ENCODE measurements around the gene TBC1D14.
A peak's percentile ranks its signal among the peaks of the same experiment; 100 is the strongest.

The TBC1D14 gene

GRCh38 chr4:7037425-7037824 is 127.8 kb downstream of the TBC1D14 start:
- DNase-seq (ENCODE audit: low spot score) (no peak), FAIRE-seq (no peak)

- no peak for DNase-seq (ENCODE audit: low spot score)
- no peak for FAIRE-seq
These were observed 131.1 kb downstream of the TBC1D14 start for GRCh38 chr4:7040765-7041164.

GRCh38 chr4:7041246-7041645 is 131.6 kb downstream of the TBC1D14 start:
- DNase-seq (ENCODE audit: low spot score) (no peak), FAIRE-seq (no peak)

GRCh38 chr4:7041801-7042502 is 132.3 kb downstream of the TBC1D14 start:
- FAIRE-seq, result no peak

GRCh38 chr4:7042503-7043283 is 133.1 kb downstream of the TBC1D14 start:
- FAIRE-seq, result peak; percentile 48
- DNase-seq (ENCODE audit: low spot score), result peak; percentile 97

More at GRCh38 chr4:7041801-7042502, 132.3 kb downstream of the TBC1D14 start:
- DNase-seq (ENCODE audit: low spot score), result no peak

- DNase-seq (ENCODE audit: low spot score) (no peak), FAIRE-seq (no peak)
These were observed 133.9 kb downstream of the TBC1D14 start, which contains the start of gene TADA2B for GRCh38 chr4:7043284-7044136. TSS of gene TADA2B (plus strand) at chr4:7043372. CDS start at chr4:7043580, 208 bp downstream.

- DNase-seq (ENCODE audit: low spot score) (no peak), FAIRE-seq (no peak)
These were observed 134.7 kb downstream of the TBC1D14 start for GRCh38 chr4:7044137-7044930.

GRCh38 chr4:7045553-7045952 is 135.9 kb downstream of the TBC1D14 start:
- FAIRE-seq, result no peak
- DNase-seq (ENCODE audit: low spot score), result no peak

- peak; percentile 89 for DNase-seq (ENCODE audit: low spot score)
- FAIRE-seq, result peak; percentile 93
These were observed 136.6 kb downstream of the TBC1D14 start for GRCh38 chr4:7045961-7046921.

- FAIRE-seq (no peak), DNase-seq (ENCODE audit: low spot score) (no peak)
These were observed 137.3 kb downstream of the TBC1D14 start for GRCh38 chr4:7046971-7047370.

- DNase-seq (ENCODE audit: low spot score), result no peak
- no peak for FAIRE-seq
These were observed 139.0 kb downstream of the TBC1D14 start for GRCh38 chr4:7048642-7049041.

GRCh38 chr4:7049295-7049694 is 139.7 kb downstream of the TBC1D14 start:
- no peak for FAIRE-seq
- no peak for DNase-seq (ENCODE audit: low spot score)

GRCh38 chr4:7049739-7050138 is 140.1 kb downstream of the TBC1D14 start:
- no peak for FAIRE-seq
- no peak for DNase-seq (ENCODE audit: low spot score)

GRCh38 chr4:7050481-7051143 is 141.0 kb downstream of the TBC1D14 start:
- DNase-seq (ENCODE audit: low spot score) (no peak), FAIRE-seq (no peak)

GRCh38 chr4:7051144-7051495 is 141.5 kb downstream of the TBC1D14 start:
- no peak for FAIRE-seq
- DNase-seq (ENCODE audit: low spot score), result no peak

- no peak for DNase-seq (ENCODE audit: low spot score)
- no peak for FAIRE-seq
These were observed 142.3 kb downstream of the TBC1D14 start for GRCh38 chr4:7051905-7052304.

GRCh38 chr4:7052313-7052712 is 142.7 kb downstream of the TBC1D14 start:
- DNase-seq (ENCODE audit: low spot score), result no peak
- FAIRE-seq, result no peak

- no peak for DNase-seq (ENCODE audit: low spot score)
- FAIRE-seq, result no peak
These were observed 143.5 kb downstream of the TBC1D14 start for GRCh38 chr4:7052923-7053715.
